Activated CD8-positive, alpha-beta memory T cell treated with anti-CD3 and anti-CD28 coated beads, Interleukin-2, amount 10 ng/mL, durations not matched to agents 7 days and 5 days (primary cell): ENCODE results near the gene CASTOR1. TPM values are rescaled to one million over a fixed set of nuclear protein-coding genes. Genes with fewer than 3 reads are reported as not detected.

Experiments
- ATAC-seq: fragments of 150-1000 bp; cut with Tn5 transposase; one replicate; pipeline ENCODE4 v1.10.0; 2021; ENCODE audit warnings: moderate library complexity
- CTCF ChIA-PET: fragments of 350-600 bp; sonication (Branson Sonifier 250); formaldehyde crosslinking; loops from one replicate; lab custom pipeline; 2021; ENCODE audit warnings: antibody characterized with exemption; lab: Charles Lee
- DNase-seq: peaks from one replicate; pipeline ENCODE4 v3.0.0-alpha.2; 2020
- H3K27ac Mint-ChIP-seq: one replicate; pipeline ENCODE4 v1.8.0; 2021; ENCODE audit warnings: mild to moderate bottlenecking, mixed read lengths
- H3K27me3 Mint-ChIP-seq: one replicate; pipeline ENCODE4 v1.8.0; 2021; ENCODE audit warnings: mixed read lengths
- H3K36me3 Mint-ChIP-seq: one replicate; pipeline ENCODE4 v1.8.0; 2021; ENCODE audit warnings: mild to moderate bottlenecking, mixed read lengths
- H3K4me1 Mint-ChIP-seq: one replicate; pipeline ENCODE4 v1.8.0; 2021; ENCODE audit warnings: mixed read lengths
- H3K4me3 Mint-ChIP-seq: one replicate; pipeline ENCODE4 v1.8.0; 2021; ENCODE audit warnings: mild to moderate bottlenecking, moderate library complexity, mixed read lengths
- H3K9me3 Mint-ChIP-seq: one replicate; pipeline ENCODE4 v1.8.0; 2022; ENCODE audit warnings: low read depth, mixed read lengths
- total RNA-seq, 2 experiments: library from RNA; stranded (reverse); gene quantifications; one replicate each; pipeline ENCODE4 v1.2.3, GENCODE V29; 2021

Gene CASTOR1
- total RNA-seq, 2 experiments from 2014 or later = 8.7 to 10.2 TPM

DNA sequence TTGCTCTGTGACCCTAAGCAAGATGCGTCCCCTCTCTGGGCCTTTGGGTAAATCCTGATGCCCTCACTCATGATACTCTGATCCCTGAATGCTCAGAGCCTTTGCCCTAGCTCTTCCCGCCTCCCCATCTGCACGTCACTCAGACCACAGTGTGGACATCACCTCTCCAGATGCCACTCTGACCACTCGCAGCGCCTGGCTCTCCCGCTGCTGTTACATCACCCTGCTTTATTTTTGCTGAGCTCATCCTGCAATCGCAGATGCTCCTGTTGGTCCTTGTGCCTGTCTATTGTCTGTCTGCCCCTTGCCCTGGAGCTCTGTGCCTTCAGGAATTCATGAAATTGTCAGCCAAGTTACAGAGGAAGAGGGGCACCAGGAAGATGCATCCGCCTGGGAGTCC is 28.2 kb downstream of the CASTOR1 start:
- CTCF ChIA-PET = interaction anchor here (0.7 to 6.4 kb wide), 10 partner anchors 13 to 256 kb away, joined by 3 to 53 read pairs (median 3); partner anchors contain the start of gene TBC1D10A
- H3K27me3 Mint-ChIP-seq = no peaks in the 10 kb centered on the region
- H3K36me3 Mint-ChIP-seq = peaks cover 39% of the 10 kb centered on the region
- peak overlapping the region; percentile 77 for H3K27ac Mint-ChIP-seq
- no peak for ATAC-seq
- H3K4me3 Mint-ChIP-seq = no peak overlapping the region
- DNase-seq = no peak
- H3K9me3 Mint-ChIP-seq = no peaks in the 10 kb centered on the region
- peaks cover 59% of the 10 kb centered on the region for H3K4me1 Mint-ChIP-seq

DNA sequence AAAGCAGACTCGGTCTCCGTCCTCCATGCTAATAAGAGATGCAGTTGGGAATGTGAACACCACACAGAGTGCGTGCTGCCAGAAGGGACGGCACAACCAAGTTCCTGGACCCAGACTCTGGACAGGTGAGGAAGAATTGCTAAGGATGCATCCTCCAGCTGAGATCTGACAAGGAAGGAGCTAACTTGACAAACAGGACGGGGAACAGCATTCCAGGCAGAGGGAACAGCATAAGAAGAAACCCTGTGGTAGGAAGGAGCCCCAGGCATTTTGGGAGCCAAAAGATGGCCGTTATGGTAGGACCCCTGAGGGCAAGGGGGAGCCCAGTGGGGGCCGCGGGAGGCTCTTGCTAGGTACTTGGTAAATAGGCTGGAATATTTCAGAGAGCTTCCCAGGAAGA is 28.6 kb downstream of the CASTOR1 start:
- Mint-ChIP-seq H3K4me3 (no peak overlapping the region), H3K36me3 (peaks cover 36% of the 10 kb centered on the region), H3K27me3 (no peaks in the 10 kb centered on the region), H3K4me1 (peaks cover 61% of the 10 kb centered on the region), H3K27ac (no peak overlapping the region), H3K9me3 (no peaks in the 10 kb centered on the region)
- DNase-seq = no peak
- ATAC-seq = no peak
- CTCF ChIA-PET = interaction anchor here (0.7 to 6.4 kb wide), 9 partner anchors 12 to 256 kb away, joined by 3 to 53 read pairs (median 3); partner anchors contain the start of gene TBC1D10A

GRCh38 chr22:30260276-30260675 is 29.0 kb downstream of the CASTOR1 start:
- Mint-ChIP-seq H3K4me3 (no peak overlapping the region), H3K4me1 (peaks cover 57% of the 10 kb centered on the region), H3K27me3 (no peaks in the 10 kb centered on the region), H3K27ac (no peak overlapping the region), H3K9me3 (no peaks in the 10 kb centered on the region), H3K36me3 (peaks cover 32% of the 10 kb centered on the region)
- CTCF ChIA-PET = interaction anchor here (0.8 to 6.4 kb wide), 4 partner anchors 16 to 225 kb away, joined by 3 to 53 read pairs (median 3); no protein-coding TSS in a partner anchor
- ATAC-seq = no peak
- no peak for DNase-seq

DNA sequence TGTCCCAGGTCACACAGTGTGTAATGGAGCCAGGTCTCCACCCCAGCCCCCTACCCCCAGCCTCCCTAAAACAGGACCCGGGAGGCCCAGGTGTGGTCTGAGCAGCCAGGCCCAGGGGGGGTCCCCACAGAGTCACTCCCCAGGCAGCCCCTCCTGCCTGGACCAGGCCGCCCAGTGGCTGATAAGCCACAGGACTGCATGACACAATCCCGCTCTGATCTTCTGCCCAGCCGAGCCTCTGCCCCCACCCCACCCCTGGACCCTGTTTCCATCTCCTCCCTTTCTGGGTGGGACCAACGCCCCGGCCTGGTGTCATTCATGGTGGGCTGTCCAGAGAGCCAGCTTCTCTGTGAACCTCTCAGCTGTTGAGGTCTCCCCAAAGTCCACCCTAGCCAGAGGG is 35.0 kb downstream of the CASTOR1 start:
- CTCF ChIA-PET = interaction anchor here (0.6 to 4.2 kb wide), 8 partner anchors 8 to 919 kb away, joined by 3 to 103 read pairs (median 6); partner anchors contain the start of genes LIF and RNF215
- Mint-ChIP-seq H3K4me1 (peaks cover 72% of the 10 kb centered on the region), H3K36me3 (no peaks in the 10 kb centered on the region), H3K27me3 (no peaks in the 10 kb centered on the region), H3K4me3 (no peak overlapping the region), H3K27ac (no peak overlapping the region), H3K9me3 (no peaks in the 10 kb centered on the region)
- DNase-seq = no peak
- ATAC-seq = no peak

GRCh38 chr22:30253205-30253852 is 36.0 kb downstream of the CASTOR1 start:
- Mint-ChIP-seq H3K4me3 (no peak overlapping the region), H3K36me3 (no peaks in the 10 kb centered on the region), H3K9me3 (no peaks in the 10 kb centered on the region), H3K4me1 (peaks cover 72% of the 10 kb centered on the region), H3K27ac (peak overlapping the region; percentile 58), H3K27me3 (no peaks in the 10 kb centered on the region)
- CTCF ChIA-PET = interaction anchor here (1.1 to 4.2 kb wide), 4 partner anchors 33 to 147 kb away, joined by 3 to 103 read pairs (median 3); no protein-coding TSS in a partner anchor
- DNase-seq (no peak), ATAC-seq (no peak)

DNA sequence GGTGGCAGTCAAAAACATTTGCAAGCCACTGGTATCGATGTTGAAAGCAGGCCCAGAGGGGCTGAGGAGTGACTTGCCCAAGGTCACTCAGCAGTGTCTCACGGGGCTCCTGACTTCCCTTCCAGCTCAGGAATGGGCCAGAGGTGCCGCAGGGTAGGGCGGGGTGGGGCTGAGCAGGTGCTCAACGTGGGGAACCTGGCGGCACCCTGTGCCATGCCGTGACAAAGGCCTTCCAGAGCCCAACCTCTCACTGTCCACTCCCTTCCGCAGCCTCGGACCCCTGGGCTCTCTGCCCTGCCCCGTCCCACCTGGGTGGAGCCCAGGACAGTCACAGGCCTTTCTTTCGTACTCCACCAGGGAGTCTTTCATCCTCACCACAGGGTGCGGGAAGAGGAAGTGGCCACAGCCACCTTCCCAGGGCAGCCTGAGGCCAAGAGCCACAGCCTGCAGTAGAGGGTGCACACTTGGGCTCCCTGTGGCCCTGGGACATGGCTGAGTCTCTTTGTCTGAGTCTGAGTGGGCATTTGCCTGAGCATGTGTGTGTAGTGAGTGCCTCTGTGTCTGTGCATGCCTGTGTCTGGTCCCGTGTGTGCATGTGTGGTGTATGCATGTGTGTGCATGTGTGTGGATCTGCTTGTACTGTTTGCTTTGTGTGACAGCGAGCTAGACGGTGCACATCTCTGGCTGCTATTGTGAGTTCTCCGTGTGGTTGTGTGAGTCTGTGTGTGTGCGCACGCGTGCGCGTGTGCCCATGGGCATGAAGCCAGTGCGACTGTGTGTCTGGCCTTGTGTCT is 36.7 kb downstream of the CASTOR1 start:
- Mint-ChIP-seq H3K4me1 (peaks cover 75% of the 10 kb centered on the region), H3K27me3 (peaks cover 2% of the 10 kb centered on the region), H3K27ac (peak overlapping the region; percentile 58), H3K4me3 (no peak overlapping the region), H3K9me3 (no peaks in the 10 kb centered on the region), H3K36me3 (no peaks in the 10 kb centered on the region)
- CTCF ChIA-PET = interaction anchor here (1.1 to 4.2 kb wide), 3 partner anchors 34 to 146 kb away, joined by 3 to 103 read pairs (median 3); no protein-coding TSS in a partner anchor
- DNase-seq (no peak), ATAC-seq (peak; percentile 14)

DNA sequence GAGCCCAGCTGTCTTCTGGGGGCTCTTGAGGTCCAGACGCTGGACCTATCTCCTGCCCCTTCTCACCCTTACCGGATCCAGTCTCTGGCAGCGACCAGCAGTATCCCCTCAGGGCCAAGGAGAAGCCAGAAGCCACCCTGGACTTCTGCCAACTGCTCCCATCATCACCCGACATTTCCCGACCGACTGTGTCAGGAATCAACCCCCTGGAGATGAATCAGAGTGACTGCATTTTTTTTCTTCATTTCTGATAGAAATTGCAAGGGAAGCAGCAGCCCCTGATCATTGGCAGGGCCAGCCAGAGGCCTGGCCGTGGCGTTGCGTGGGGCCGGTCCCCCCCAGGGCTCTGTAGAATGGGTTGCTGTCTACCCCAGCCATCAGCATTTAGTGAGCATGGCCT is 37.6 kb downstream of the CASTOR1 start:
- Mint-ChIP-seq H3K4me3 (no peak overlapping the region), H3K4me1 (peaks cover 82% of the 10 kb centered on the region), H3K27me3 (peaks cover 3% of the 10 kb centered on the region), H3K9me3 (no peaks in the 10 kb centered on the region), H3K36me3 (no peaks in the 10 kb centered on the region), H3K27ac (peak overlapping the region; percentile 38)
- ATAC-seq (no peak), DNase-seq (no peak)
- CTCF ChIA-PET = interaction anchor here (0.7 to 2.3 kb wide), 5 partner anchors 11 to 148 kb away, joined by 3 to 9 read pairs (median 4); no protein-coding TSS in a partner anchor

DNA sequence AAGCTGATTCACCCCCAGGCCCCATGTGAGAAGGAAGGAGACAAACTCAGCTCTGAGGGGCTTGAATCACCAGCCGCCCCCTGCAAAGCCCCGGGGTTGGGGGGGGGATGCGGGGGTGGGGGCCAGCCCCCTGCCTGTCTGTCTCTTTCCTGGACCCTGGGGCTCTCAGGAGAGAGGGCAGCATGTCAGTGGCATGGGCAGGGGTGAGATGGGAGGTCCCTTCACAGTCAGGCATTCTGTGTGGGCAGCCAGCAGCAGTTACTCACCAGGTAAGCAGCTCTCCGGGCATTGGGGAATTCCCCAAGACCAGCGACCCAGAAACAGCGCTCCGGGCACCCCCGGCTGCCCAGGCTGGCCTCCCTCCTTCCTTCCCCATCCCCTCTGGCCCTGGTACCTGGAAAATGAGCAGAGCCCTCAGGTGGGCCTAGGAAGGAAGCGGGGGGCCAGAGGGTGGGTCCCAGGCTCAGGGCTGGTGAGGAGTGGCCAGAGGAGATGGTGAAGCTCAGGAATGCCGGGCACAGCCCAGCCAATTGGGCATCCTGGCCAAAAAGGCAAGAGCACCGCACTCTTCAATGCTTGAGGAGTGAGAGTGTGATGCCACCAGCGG is 38.5 kb downstream of the CASTOR1 start:
- H3K27ac Mint-ChIP-seq = no peak overlapping the region
- peaks cover 3% of the 10 kb centered on the region for H3K27me3 Mint-ChIP-seq
- H3K4me3 Mint-ChIP-seq = no peak overlapping the region
- peaks cover 2% of the 10 kb centered on the region for H3K36me3 Mint-ChIP-seq
- CTCF ChIA-PET = interaction anchor here (0.9 to 2.3 kb wide), 8 partner anchors 13 to 162 kb away, joined by 3 to 9 read pairs (median 3); no protein-coding TSS in a partner anchor
- no peaks in the 10 kb centered on the region for H3K9me3 Mint-ChIP-seq
- H3K4me1 Mint-ChIP-seq = peaks cover 77% of the 10 kb centered on the region
- DNase-seq (no peak), ATAC-seq (no peak)

DNA sequence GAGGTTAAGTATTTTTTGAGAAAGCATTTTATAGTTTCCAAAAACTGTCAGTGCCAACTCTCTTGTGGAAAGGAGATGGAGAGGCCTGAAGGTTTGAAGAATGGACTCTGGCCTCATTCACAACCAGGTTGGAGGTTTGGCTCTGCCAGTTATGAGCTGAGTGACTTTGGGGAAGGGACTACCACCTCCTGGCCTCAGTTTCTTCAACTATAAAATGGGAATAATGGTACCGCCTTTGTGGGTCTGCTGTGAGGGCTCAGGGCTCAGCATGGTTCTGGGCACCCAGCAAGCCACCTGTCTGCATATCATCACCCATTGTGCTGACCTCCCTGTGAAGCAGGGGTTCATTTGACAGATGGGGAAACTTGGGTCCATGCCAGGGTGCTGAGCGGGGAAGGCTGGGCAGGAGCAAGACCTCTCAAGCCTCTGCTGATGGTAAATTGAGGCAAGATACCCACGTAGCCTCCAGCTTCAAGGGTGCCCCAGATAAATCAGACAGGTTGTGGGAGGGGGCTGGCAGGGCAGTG is 39.2 kb downstream of the CASTOR1 start:
- no peaks in the 10 kb centered on the region for H3K9me3 Mint-ChIP-seq
- peaks cover 3% of the 10 kb centered on the region for H3K27me3 Mint-ChIP-seq
- peaks cover 7% of the 10 kb centered on the region for H3K36me3 Mint-ChIP-seq
- peak overlapping the region; percentile 34 for H3K27ac Mint-ChIP-seq
- H3K4me1 Mint-ChIP-seq = peaks cover 79% of the 10 kb centered on the region
- no peak overlapping the region for H3K4me3 Mint-ChIP-seq
- DNase-seq = no peak
- CTCF ChIA-PET = interaction anchor here (1.3 to 2.3 kb wide), 5 partner anchors 13 to 142 kb away, joined by 3 to 9 read pairs (median 3); no protein-coding TSS in a partner anchor
- no peak for ATAC-seq

- Mint-ChIP-seq H3K27me3 (peaks cover 3% of the 10 kb centered on the region), H3K4me3 (no peak overlapping the region), H3K4me1 (peaks cover 79% of the 10 kb centered on the region), H3K36me3 (peaks cover 14% of the 10 kb centered on the region), H3K27ac (no peak overlapping the region), H3K9me3 (no peaks in the 10 kb centered on the region)
- CTCF ChIA-PET = interaction anchor here (1.0 to 2.3 kb wide), 6 partner anchors 12 to 141 kb away, joined by 3 to 10 read pairs (median 3); no protein-coding TSS in a partner anchor
- DNase-seq (no peak), ATAC-seq (no peak)
Observed at GRCh38 chr22:30249049-30250038, 40.0 kb downstream of the CASTOR1 start.

DNA sequence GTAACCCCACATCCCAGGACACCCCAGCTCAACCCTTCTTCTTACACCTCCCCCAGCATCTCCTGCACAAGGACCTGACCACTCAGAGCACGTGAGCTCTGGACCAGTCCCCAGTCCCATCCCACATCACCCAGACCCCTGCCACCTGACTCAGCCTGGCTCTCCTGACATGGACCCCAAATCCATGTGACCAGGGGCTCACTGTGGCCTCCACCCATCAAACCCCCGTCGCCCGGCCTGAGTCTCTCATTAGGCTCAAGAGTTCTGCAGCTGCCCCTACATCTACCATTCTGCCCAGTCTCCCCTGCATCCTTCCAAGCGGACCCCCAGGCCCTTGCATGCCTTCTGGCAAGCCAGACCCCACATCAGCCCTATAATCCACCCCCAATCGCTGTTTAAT is 40.8 kb downstream of the CASTOR1 start:
- DNase-seq (no peak), ATAC-seq (no peak)
- H3K4me3 Mint-ChIP-seq = no peak overlapping the region
- H3K4me1 Mint-ChIP-seq = peaks cover 81% of the 10 kb centered on the region
- CTCF ChIA-PET = interaction anchor here (1.0 to 1.5 kb wide), 3 partner anchors 13 to 140 kb away, joined by 3 to 10 read pairs (median 3); no protein-coding TSS in a partner anchor
- peaks cover 23% of the 10 kb centered on the region for H3K36me3 Mint-ChIP-seq
- H3K27ac Mint-ChIP-seq = peak overlapping the region; percentile 51
- H3K27me3 Mint-ChIP-seq = peaks cover 3% of the 10 kb centered on the region
- H3K9me3 Mint-ChIP-seq = no peaks in the 10 kb centered on the region
